ENCODE measurements around the gene CNGA2. TPM values are rescaled to one million over a fixed set of nuclear protein-coding genes. Genes with fewer than 3 reads are reported as not detected.

CNGA2 gene
- total and polyA plus RNA-seq, 2 donors (not counting 3 experiments of a cell fraction or from before 2014, with no cell fraction given) = not detected

GRCh38 chrX:151789179-151789800 is 54.7 kb downstream of the CNGA2 start:
- no peak overlapping the region for H3K9ac ChIP-seq (replicated peaks; ENCODE audit: extremely low read depth, insufficient read depth, low read length)
- intact Hi-C loops (cut with micrococcal nuclease) = no loop called here
- H3K9me3 ChIP-seq (replicated peaks; ENCODE audit: control insufficient read depth, insufficient read depth, low read length) = no peaks in the 10 kb centered on the region
- no peaks in the 10 kb centered on the region for H4K20me1 ChIP-seq (replicated peaks; ENCODE audit: control insufficient read depth, extremely low read depth, insufficient read depth, low read length)
- dilution Hi-C loops (cut with MboI; ENCODE audit: extremely low pct_ligation_motif_present, low sequenced_read_pairs) = no loop called here
- H3K4me2 ChIP-seq (ENCODE audit: insufficient read depth, low read length) = no peak overlapping the region
- no peak overlapping the region for H3K27ac ChIP-seq (ENCODE audit: insufficient read depth, low read depth, low read length)
- CTCF ChIA-PET = interaction anchor here (0.8 kb wide), 1 partner anchor 37 kb away, joined by 3 read pairs; no protein-coding TSS in a partner anchor
- no TSS peak for BruUV-seq (replicated peaks)
- no peaks in the 10 kb centered on the region for H3K79me2 ChIP-seq (ENCODE audit: control insufficient read depth, insufficient read depth, low read length)
- POLR2A ChIA-PET = no interaction called here
- peak; percentile 39 for DNase-seq (ENCODE audit: low read depth, low spot score)
- no peak overlapping the region for H3K4me3 ChIP-seq (replicated peaks in 1 of 3; ENCODE audit: insufficient read depth in 1 of 3, low read depth in 1 of 3, low read length in 3 of 3)
- no peaks in the 10 kb centered on the region for H3K4me1 ChIP-seq (ENCODE audit: control insufficient read depth, extremely low read depth, insufficient read depth, low read length)
- no peaks in the 10 kb centered on the region for H3K9me1 ChIP-seq (replicated peaks; ENCODE audit: control insufficient read depth, extremely low read depth, insufficient read depth, low read length)
- peak; percentile 64 for FAIRE-seq
- TF ChIP-seq FOS (IDR thresholded peaks at IDR 0.05; ENCODE audit: borderline replicate concordance, insufficient read depth, low read length) = peak; percentile 41
- TF ChIP-seq EZH2 (IDR thresholded peaks at IDR 0.05; ENCODE audit: borderline replicate concordance, low read depth, low read length, severe bottlenecking) = no peak
- no peak overlapping the region for H2AFZ ChIP-seq (ENCODE audit: low read depth, low read length)
- no peaks in the 10 kb centered on the region for H3K36me3 ChIP-seq (ENCODE audit: control insufficient read depth in 2 of 2, extremely low read depth in 1 of 2, insufficient read depth in 2 of 2, low read length in 2 of 2)
- H3K27me3 ChIP-seq (ENCODE audit: control insufficient read depth in 2 of 2, insufficient read depth in 2 of 2, low read length in 2 of 2) = no peaks in the 10 kb centered on the region

- DNase-seq (ENCODE audit: low read depth, low spot score) = no peak
- TF ChIP-seq JUN (IDR thresholded peaks at IDR 0.05; ENCODE audit: borderline replicate concordance, insufficient read depth, insufficient read length, low read depth) (no peak), EZH2 (IDR thresholded peaks at IDR 0.05; ENCODE audit: borderline replicate concordance, low read depth, low read length, severe bottlenecking) (no peak), GATA2 (IDR thresholded peaks at IDR 0.05; ENCODE audit: insufficient read depth, insufficient read length, low read depth, low read length) (no peak), POLR2A (IDR thresholded peaks at IDR 0.05; ENCODE audit: low read depth, low read length) (no peak), POLR2AphosphoS5 (IDR thresholded peaks at IDR 0.05; ENCODE audit: insufficient read depth, low read depth, low read length) (no peak), MYC (IDR thresholded peaks at IDR 0.05; ENCODE audit: low read depth, low read length) (no peak), FOS (IDR thresholded peaks at IDR 0.05; ENCODE audit: borderline replicate concordance, insufficient read depth, low read length) (no peak)
- TF ChIP-seq, protein P1, sequence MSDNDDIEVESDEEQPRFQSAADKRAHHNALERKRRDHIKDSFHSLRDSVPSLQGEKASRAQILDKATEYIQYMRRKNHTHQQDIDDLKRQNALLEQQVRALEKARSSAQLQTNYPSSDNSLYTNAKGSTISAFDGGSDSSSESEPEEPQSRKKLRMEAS (IDR thresholded peaks at IDR 0.05; ENCODE audit: insufficient read depth, insufficient read length) = no peak
- TF ChIP-seq, protein P2, sequence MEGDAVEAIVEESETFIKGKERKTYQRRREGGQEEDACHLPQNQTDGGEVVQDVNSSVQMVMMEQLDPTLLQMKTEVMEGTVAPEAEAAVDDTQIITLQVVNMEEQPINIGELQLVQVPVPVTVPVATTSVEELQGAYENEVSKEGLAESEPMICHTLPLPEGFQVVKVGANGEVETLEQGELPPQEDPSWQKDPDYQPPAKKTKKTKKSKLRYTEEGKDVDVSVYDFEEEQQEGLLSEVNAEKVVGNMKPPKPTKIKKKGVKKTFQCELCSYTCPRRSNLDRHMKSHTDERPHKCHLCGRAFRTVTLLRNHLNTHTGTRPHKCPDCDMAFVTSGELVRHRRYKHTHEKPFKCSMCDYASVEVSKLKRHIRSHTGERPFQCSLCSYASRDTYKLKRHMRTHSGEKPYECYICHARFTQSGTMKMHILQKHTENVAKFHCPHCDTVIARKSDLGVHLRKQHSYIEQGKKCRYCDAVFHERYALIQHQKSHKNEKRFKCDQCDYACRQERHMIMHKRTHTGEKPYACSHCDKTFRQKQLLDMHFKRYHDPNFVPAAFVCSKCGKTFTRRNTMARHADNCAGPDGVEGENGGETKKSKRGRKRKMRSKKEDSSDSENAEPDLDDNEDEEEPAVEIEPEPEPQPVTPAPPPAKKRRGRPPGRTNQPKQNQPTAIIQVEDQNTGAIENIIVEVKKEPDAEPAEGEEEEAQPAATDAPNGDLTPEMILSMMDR (IDR thresholded peaks at IDR 0.05; ENCODE audit: extremely low read depth in 1 of 2, insufficient read depth in 1 of 2, low read depth in 1 of 2, low read length in 2 of 2) = no peak
- Histone ChIP-seq H3K27me3 (ENCODE audit: control insufficient read depth in 2 of 2, insufficient read depth in 2 of 2, low read length in 2 of 2) (no peaks in the 10 kb centered on the region), H3K9ac (replicated peaks; ENCODE audit: extremely low read depth, insufficient read depth, low read length) (no peak overlapping the region), H3K27ac (ENCODE audit: insufficient read depth, low read depth, low read length) (no peak overlapping the region), H4K20me1 (replicated peaks; ENCODE audit: control insufficient read depth, extremely low read depth, insufficient read depth, low read length) (no peaks in the 10 kb centered on the region), H3K4me2 (ENCODE audit: insufficient read depth, low read length) (no peak overlapping the region), H3K9me3 (replicated peaks; ENCODE audit: control insufficient read depth, insufficient read depth, low read length) (no peaks in the 10 kb centered on the region), H3K36me3 (ENCODE audit: control insufficient read depth in 2 of 2, extremely low read depth in 1 of 2, insufficient read depth in 2 of 2, low read length in 2 of 2) (no peaks in the 10 kb centered on the region), H3K9me1 (replicated peaks; ENCODE audit: control insufficient read depth, extremely low read depth, insufficient read depth, low read length) (no peaks in the 10 kb centered on the region), H3K79me2 (ENCODE audit: control insufficient read depth, insufficient read depth, low read length) (no peaks in the 10 kb centered on the region), H3K4me1 (ENCODE audit: control insufficient read depth, extremely low read depth, insufficient read depth, low read length) (no peaks in the 10 kb centered on the region), H3K4me3 (replicated peaks in 1 of 3; ENCODE audit: insufficient read depth in 1 of 3, low read depth in 1 of 3, low read length in 3 of 3) (no peak overlapping the region), H2AFZ (ENCODE audit: low read depth, low read length) (no peak overlapping the region)
- CTCF ChIA-PET = no interaction called here
- dilution Hi-C loops (cut with MboI; ENCODE audit: extremely low pct_ligation_motif_present, low sequenced_read_pairs) (no loop called here), intact Hi-C loops (cut with micrococcal nuclease) (no loop called here)
- no peak for FAIRE-seq
- no TSS peak for BruUV-seq (replicated peaks)
- POLR2A ChIA-PET = no interaction called here
These were observed 56.1 kb downstream of the CNGA2 start for GRCh38 chrX:151790481-151791160.
